ENCODE results near the gene DEF6. TPM values are rescaled to one million over a fixed set of nuclear protein-coding genes. Genes with fewer than 3 reads are reported as not detected.

DEF6 gene
- total and polyA plus RNA-seq, 2 of the 13 experiments (the other 11 are each of a cell fraction or from before 2014, with no cell fraction given), result 5.2 to 10.0 TPM

DNA sequence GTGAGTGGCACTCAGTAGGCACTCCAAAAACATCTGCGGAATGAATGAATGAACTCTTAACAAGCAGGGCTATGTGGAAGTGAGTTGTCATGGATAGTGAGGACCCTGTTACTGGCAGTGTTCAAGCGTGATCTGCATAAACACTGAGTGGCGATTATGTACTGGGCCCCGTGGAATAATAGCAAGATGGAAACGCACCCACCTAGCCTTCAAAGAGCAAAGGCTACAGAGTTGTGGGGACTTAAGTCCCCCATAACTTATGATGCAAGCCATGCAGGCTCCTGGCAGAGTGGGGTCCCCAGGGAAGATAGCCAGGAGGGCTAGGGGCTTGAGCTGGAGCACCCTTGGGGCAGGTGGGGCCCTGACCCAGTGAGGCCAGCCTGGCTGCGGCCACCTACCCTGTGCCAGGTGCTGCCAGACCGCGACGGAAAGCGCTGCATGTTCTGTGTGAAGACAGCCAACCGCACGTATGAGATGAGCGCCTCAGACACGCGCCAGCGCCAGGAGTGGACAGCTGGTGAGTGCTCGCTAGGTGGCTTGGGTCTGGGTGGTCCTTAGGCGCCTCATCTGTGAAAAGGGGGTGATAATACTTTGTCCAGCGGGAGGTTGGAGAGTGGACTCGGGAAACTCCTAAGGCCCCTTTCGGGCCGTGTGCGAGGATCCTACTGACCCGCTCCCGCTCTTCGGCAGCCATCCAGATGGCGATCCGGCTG lies 20.0 kb downstream of the DEF6 start (continued):
- TF ChIP-seq, protein P1, sequence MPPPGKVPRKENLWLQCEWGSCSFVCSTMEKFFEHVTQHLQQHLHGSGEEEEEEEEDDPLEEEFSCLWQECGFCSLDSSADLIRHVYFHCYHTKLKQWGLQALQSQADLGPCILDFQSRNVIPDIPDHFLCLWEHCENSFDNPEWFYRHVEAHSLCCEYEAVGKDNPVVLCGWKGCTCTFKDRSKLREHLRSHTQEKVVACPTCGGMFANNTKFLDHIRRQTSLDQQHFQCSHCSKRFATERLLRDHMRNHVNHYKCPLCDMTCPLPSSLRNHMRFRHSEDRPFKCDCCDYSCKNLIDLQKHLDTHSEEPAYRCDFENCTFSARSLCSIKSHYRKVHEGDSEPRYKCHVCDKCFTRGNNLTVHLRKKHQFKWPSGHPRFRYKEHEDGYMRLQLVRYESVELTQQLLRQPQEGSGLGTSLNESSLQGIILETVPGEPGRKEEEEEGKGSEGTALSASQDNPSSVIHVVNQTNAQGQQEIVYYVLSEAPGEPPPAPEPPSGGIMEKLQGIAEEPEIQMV (CRISPR knock-in tag; IDR thresholded peaks at IDR 0.05; ENCODE audit: low read depth), result 0 out of 2 replicates have a peak, but pooled peaks have one; percentile 59
- TF ChIP-seq ZNF788 (CRISPR knock-in tag; IDR thresholded peaks at IDR 0.05; ENCODE audit: borderline replicate concordance) (peak; percentile 0; the same call in 1 of the 2 replicates), ATF1 (CRISPR knock-in tag; IDR thresholded peaks at IDR 0.05) (no peak), ZNF724P (CRISPR knock-in tag; IDR thresholded peaks at IDR 0.05; ENCODE audit: borderline replicate concordance) (peak; percentile 26; the same call in 1 of the 2 replicates), ZSCAN21 (CRISPR knock-in tag; IDR thresholded peaks at IDR 0.05; ENCODE audit: borderline replicate concordance) (0 out of 2 replicates have a peak, but pooled peaks have one; percentile 19), ELF3 (CRISPR knock-in tag; IDR thresholded peaks at IDR 0.05) (no peak), ZNF768 (CRISPR knock-in tag; IDR thresholded peaks at IDR 0.05) (no peak), SMAD9 (CRISPR knock-in tag; IDR thresholded peaks at IDR 0.05) (0 out of 2 replicates have a peak, but pooled peaks have one; percentile 25), ZNF431 (CRISPR knock-in tag; IDR thresholded peaks at IDR 0.05; ENCODE audit: borderline replicate concordance, low read depth) (peak; percentile 12; the same call in 1 of the 2 replicates), ZC3H13 (CRISPR knock-in tag; IDR thresholded peaks at IDR 0.05) (peak; percentile 40; the same call in 1 of the 2 replicates), DNMT3B (CRISPR knock-in tag; conservative IDR thresholded peaks at IDR 0.05) (0 out of 2 replicates have a peak, but pooled peaks have one; percentile 19), NFRKB (IDR thresholded peaks at IDR 0.05) (no peak), KDM5A (IDR thresholded peaks at IDR 0.05; ENCODE audit: borderline replicate concordance, low read length) (no peak), XBP1 (CRISPR knock-in tag; IDR thresholded peaks at IDR 0.05) (0 out of 2 replicates have a peak, but pooled peaks have one; percentile 13)
- TF ChIP-seq, protein P2, sequence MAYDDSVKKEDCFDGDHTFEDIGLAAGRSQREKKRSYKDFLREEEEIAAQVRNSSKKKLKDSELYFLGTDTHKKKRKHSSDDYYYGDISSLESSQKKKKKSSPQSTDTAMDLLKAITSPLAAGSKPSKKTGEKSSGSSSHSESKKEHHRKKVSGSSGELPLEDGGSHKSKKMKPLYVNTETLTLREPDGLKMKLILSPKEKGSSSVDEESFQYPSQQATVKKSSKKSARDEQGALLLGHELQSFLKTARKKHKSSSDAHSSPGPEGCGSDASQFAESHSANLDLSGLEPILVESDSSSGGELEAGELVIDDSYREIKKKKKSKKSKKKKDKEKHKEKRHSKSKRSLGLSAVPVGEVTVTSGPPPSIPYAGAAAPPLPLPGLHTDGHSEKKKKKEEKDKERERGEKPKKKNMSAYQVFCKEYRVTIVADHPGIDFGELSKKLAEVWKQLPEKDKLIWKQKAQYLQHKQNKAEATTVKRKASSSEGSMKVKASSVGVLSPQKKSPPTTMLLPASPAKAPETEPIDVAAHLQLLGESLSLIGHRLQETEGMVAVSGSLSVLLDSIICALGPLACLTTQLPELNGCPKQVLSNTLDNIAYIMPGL (CRISPR knock-in tag; IDR thresholded peaks at IDR 0.05; ENCODE audit: borderline replicate concordance in 1 of 2, low read depth in 1 of 2), result peak in 1 of 2 experiments; percentile 62; a peak in 2 of 4 replicates
- TF ChIP-seq, protein P3, sequence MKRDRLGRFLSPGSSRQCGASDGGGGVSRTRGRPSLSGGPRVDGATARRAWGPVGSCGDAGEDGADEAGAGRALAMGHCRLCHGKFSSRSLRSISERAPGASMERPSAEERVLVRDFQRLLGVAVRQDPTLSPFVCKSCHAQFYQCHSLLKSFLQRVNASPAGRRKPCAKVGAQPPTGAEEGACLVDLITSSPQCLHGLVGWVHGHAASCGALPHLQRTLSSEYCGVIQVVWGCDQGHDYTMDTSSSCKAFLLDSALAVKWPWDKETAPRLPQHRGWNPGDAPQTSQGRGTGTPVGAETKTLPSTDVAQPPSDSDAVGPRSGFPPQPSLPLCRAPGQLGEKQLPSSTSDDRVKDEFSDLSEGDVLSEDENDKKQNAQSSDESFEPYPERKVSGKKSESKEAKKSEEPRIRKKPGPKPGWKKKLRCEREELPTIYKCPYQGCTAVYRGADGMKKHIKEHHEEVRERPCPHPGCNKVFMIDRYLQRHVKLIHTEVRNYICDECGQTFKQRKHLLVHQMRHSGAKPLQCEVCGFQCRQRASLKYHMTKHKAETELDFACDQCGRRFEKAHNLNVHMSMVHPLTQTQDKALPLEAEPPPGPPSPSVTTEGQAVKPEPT (CRISPR knock-in tag; IDR thresholded peaks at IDR 0.05; ENCODE audit: low read depth), result peak; percentile 48; the same call in 1 of the 2 replicates
- TF ChIP-seq, protein P4, sequence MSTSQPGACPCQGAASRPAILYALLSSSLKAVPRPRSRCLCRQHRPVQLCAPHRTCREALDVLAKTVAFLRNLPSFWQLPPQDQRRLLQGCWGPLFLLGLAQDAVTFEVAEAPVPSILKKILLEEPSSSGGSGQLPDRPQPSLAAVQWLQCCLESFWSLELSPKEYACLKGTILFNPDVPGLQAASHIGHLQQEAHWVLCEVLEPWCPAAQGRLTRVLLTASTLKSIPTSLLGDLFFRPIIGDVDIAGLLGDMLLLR (CRISPR knock-in tag; IDR thresholded peaks at IDR 0.05), result peak; percentile 52
- TF ChIP-seq, protein P5, sequence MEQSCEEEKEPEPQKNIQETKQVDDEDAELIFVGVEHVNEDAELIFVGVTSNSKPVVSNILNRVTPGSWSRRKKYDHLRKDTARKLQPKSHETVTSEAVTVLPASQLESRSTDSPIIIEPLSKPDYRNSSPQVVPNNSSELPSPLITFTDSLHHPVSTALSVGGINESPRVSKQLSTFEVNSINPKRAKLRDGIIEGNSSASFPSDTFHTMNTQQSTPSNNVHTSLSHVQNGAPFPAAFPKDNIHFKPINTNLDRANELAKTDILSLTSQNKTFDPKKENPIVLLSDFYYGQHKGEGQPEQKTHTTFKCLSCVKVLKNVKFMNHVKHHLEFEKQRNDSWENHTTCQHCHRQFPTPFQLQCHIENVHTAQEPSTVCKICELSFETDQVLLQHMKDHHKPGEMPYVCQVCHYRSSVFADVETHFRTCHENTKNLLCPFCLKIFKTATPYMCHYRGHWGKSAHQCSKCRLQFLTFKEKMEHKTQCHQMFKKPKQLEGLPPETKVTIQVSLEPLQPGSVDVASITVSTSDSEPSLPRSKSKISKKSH (CRISPR knock-in tag; IDR thresholded peaks at IDR 0.05; ENCODE audit: borderline replicate concordance), result peak; percentile 60; the same call in 1 of the 2 replicates

Data from HepG2 (cell line).